HG02884 (cell line): Measurements from ENCODE around the gene AGAP2.
"Not testable (repeated sequence)": the region's sequence is repeated elsewhere in the genome, so short reads cannot be mapped to it uniquely, and the experiment has no call there.

Source experiments
- ATAC-seq: cut with Tn5 transposase; IDR thresholded peaks from one replicate; pipeline ENCODE4 v1.9.1; 2021; ENCODE audit warnings: mild to moderate bottlenecking, moderate library complexity; ENCODE audit not compliant: unreplicated experiment

The AGAP2 gene

DNA sequence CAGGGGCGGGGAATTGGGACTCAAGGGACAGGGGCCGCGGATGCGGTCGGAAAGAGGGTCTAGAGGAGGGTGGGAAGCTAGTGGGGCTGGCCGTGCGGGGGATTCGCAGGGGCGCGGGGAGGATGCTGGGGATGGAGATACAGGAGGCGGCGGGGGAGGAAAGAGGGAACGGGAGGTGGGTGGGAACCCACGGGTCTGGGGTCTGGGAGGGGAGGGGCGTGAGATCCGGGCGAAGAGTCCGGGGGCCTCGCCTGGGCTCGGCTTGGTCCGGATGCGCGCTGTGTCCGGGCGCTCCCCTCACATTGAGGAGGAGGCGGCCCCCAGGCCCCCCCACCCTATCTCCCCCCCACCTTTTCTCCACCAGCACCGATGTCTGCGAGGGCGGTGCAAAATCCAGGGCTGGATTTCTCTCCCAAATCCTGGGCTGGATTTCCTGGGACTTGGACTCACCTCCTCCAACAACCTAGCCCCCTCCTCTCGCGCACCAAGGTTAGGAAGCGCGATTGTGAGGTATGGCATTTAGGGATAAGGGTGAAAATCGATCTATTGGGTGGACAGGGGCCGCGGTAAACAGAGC, at the start of gene AGAP2:
AGAP2 (minus strand) TSS at position 82 of the 577 bp plus-strand sequence. CDS start 496 bp downstream, outside the sequence.
- ATAC-seq, result no peak

DNA sequence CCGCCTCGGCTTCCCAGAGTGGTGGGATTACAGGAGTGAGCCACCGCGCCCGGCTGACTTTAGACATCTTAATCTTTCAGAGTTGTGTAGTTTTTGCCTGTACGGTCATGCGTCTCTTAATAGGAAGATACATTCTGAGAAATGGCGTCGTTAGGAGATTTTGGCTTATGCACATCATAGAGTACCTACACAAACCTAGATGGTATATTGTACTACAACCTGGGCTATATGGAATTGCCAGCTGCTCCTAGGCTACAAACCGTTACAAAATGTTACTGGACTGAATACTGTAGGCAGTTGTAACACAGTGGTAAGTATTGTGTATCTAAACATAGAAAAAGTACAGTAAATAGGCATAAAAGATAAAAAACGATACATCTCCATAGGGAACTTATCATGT, 45.3 kb upstream of the AGAP2 start:
- ATAC-seq, result no peak

DNA sequence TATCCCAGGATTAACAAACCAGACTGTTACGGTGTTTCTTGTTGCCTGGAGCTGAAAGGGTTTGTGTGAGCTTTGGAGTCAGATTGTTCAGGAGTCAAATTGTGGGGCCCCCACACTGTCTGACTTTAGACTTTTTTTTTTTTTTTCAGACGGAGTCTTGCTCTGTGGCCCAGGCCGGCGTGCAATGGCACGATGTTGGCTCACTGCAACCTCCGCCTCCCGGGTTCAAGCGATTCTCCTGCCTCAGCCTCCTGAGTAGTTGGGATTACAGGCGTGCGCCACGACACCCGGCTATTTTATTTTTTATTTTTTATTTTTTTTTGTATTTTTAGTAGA, 44.9 kb upstream of the AGAP2 start:
- ATAC-seq, result no peak

DNA sequence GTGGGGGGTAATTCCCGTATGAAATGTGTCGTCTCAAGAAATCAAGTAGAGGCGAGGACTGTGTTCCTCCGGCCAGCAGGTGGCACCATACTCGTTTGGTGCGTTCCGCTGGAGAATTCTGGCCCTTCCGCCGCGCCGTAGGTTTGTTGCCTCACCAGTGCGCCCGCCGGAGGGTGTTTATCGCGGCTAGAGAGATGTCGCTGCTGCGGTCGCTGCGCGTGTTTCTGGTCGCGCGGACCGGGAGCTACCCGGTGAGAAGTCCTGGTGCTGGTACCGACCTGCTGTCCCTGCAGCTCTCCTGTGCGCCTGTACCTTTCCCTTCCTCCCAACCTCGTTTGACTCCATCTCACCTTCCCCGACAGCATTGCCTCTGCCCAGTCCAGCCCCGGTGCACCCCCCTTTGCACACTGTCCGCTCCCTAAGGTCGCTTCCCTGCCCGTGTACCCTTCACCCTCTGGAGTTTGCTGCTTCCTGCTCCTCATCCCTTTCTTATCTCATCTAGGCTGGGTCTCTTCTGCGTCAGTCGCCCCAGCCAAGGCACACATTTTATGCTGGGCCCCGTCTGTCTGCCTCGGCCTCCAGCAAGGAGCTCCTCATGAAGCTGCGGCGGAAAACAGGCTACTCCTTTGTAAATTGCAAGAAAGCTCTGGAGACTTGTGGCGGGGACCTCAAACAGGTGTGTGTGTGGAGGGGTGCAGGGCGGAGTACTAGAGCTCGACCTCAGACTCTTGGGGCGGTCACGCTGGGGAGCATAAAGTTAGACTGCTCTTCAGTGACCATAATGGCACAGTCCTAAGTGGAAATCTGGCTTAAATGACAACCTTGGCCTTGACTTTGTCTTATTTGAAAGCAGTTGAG, 44.3 kb upstream of the AGAP2 start, which contains the start of gene TSFM:
TSFM (plus strand) TSS at position 180 of the 858 bp plus-strand sequence; CDS start at position 195, 15 bp downstream.
- peak; percentile 91 for ATAC-seq

DNA sequence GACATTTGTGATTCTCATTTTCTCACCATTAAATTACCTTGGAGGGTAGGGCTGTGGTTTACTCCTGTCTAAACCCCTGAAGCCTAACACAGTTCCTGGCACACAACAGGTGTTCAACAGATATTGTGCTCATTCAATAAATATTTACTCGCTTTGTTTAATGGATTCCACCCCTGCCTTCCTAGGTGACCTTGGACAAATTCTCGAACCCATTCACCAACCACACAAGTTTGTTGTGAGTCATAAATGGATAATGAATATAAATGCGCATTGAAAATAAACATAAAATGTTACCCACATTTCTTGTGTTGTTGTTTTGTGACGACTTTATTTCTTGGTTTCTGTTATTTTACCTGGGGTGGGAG, 43.7 kb upstream of the AGAP2 start:
- ATAC-seq, result peak; percentile 20

DNA sequence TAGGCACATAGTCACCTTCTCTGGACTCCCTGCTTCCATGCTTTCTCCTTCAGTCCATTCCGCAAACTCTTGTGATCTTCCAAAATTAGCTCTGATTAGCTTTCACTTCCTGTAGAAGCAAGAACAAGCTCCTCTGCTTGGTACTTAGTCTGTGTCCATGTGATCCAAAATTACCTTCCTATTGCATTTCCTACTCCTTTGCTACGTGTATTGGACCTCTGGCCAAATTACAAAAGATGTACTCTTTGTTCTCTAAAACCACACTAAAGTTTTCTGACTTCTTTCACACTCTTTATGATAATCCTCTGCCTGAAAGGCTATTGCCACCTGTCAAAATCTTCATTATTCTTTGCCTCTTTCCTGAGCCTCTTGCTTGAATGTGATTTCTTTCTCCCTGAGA, 43.3 kb upstream of the AGAP2 start:
- no peak for ATAC-seq

DNA sequence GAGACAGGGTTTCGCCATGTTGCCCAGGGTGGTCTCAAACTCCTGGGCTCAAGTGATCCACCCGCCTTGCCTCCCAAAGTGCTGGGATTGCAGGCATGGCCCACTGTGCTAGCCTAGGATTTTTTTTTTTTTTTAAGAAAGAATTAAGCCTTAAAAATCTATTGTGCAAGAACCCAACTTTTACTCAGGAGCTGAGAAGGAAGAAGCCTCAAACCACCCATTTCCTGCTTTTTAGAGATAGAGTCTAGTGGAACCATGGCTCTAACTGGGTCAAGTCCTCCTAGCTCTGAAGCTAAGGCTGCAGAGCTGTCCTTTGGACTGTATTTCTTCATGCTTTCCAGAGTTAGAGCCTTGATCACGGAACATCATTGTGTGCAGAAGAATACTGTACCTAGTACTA, 42.7 kb upstream of the AGAP2 start:
- ATAC-seq, result no peak

DNA sequence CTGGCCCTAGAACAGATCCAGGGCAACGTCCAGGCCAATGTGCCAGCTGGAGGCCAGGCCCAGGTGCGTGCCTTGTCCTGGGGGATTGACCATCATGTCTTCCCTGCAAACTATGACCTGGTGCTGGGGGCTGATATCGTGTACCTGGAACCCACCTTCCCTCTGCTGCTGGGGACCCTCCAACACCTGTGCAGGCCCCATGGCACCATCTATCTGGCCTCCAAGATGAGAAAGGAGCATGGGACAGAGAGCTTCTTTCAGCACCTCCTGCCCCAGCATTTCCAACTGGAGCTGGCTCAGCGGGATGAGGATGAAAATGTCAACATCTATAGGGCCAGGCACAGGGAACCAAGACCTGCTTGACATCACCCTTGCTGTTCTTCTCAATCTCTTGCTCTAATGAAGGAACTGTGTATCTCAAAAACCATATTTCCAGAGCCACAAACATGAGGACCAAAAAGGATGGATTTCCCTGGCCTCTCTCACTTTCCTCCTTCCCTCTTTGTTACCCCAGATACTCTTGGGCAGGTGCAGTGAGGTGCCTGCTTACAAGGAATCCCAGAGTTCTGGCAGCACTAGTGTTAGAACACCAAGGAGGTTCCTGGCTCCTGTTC, 41.8 kb upstream of the AGAP2 start:
- ATAC-seq, result no peak

DNA sequence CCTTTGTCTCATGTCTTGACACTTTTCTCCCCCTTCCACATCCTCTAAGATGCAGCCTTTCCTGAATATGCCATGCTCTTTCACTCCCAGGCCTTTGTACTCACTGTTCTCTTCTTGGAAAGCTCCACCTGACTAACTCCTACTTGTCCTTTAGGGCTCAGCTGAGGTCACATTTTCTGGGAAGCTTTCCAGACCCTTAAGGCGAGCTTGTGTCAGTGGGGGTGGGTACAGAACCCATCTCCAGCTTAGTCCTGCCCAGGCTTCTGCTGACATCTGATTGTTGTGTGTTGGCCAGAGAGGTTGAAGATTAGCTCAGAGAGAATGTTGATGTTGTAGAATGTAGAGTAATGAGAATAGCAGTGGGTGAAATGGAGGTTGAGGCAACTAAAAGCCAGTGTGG, 41.2 kb upstream of the AGAP2 start:
- ATAC-seq, result no peak

DNA sequence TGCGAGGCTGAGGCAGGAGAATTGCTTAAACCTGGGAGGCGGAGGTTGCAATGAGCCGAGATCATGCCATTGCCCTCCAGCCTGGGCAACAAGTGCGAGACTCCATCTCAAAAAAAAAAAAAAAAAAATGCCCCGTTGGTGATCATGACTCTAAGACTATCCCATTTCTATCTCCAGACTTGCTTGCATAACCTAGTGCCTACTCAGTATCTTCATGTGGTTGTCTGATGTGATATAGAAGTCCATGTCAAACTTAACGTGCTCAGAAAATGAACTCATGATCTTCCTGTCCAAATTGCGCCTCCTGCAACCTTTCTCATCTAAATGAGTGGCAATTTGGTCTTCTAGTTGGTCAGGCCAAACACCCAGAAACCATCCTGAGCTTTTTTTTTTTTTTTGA, 39.4 kb upstream of the AGAP2 start:
- ATAC-seq, result no peak

DNA sequence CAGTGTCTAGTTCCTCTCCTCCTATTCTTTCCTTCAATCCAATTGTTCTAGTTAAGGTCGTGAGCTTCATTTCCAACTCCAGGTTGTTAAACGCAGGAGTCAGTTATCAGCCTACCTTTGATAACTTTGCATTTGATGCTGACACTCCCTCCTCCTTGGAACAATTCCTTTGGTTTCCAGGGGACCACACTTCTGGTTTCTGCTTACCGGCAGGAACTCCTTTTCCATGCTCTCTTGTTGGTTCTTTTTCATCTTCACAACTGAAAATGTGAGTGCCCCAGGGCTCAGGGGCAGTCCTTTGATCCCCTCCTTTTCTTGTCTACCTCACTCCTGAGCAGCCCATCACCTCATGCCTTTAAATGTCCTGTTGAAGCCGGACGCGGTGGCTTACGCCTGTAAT, 38.8 kb upstream of the AGAP2 start:
- no peak for ATAC-seq

DNA sequence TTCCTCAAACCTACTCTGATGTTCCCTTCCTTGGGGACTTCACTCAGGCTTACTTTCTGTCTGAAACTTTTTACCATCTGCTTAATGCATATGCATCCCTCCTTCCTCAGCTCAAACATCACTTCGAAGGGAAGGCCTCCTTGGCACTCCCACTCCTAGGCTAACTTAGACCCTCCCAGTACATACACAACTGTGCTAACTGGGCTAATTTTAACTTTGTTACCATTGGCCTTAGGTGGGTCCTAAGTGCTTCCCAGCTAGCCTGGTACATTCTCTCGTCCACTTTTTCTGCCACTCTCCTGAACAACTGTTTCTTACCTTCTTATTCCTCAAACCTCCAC, 37.7 kb upstream of the AGAP2 start:
- ATAC-seq, result no peak

DNA sequence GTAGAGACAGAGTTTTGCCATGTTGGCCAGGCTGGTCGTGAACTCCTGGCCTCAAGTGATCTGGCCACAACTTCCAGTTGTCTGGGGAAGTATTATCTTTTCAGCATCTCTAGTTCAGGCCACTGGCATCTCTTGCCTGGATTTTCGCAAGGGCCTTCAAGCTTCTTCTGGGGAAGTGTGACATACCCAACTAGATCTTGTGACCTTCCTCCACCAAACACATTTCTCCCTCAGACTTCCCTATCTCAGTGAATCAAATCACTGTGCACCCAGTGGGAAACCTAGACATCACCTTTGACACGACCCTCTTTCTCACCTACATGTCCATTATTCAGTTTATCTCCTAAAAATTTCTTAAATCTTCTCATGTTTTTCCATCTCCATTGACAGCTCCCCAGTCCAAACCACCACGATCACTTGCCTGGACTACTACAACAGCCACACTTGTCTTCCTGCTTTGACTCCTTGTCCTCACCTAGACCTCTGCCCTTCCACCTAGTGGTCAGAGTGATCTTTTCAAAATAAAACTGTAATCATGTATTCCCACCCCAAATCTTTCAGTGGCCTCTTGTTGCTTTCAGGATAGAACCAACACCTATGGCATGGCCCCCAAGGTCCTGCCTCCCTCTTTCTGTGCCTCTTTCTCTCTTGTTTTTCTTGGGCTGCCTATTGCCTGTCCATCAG, 37.2 kb upstream of the AGAP2 start:
- ATAC-seq, result no peak

DNA sequence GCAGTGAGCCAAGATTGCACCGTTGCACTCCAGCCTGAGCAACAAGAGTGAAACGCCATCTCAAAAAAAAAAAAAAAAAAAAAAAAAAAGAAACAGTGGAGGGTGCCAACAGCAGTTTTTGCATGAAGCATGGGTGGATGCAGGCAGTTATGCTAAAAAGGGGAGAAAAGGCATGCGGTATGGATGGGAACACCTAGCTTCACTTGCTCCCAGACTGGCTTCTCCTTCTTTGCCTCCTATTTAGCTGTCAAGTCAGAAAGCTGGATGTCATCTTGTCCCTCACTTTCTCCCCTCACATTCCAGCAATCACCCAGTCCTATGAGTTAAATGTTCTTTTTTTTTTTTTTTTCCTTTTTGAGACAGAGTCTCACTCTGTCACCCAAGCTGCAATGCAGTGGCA, 36.5 kb upstream of the AGAP2 start:
- ATAC-seq, result no peak

DNA sequence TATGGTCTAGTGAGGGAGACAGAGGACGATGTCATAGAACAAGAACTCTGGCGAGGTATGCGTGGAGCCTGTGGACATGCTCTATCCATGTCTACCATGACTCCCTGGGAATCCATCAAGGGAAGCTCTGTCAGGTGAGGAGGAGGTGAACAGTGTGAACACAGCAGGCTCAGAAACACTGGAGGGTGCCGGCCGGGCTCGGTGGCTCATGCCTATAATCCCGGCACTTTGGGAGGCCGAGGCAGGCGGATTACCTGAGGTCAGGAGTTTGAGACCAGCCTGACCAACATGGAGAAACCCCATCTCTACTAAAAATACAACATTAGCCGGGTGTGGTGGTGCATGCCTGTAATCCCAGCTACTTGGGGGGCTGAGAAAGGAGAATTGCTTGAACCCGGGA, 36.1 kb upstream of the AGAP2 start:
- ATAC-seq, result not testable (repeated sequence)

DNA sequence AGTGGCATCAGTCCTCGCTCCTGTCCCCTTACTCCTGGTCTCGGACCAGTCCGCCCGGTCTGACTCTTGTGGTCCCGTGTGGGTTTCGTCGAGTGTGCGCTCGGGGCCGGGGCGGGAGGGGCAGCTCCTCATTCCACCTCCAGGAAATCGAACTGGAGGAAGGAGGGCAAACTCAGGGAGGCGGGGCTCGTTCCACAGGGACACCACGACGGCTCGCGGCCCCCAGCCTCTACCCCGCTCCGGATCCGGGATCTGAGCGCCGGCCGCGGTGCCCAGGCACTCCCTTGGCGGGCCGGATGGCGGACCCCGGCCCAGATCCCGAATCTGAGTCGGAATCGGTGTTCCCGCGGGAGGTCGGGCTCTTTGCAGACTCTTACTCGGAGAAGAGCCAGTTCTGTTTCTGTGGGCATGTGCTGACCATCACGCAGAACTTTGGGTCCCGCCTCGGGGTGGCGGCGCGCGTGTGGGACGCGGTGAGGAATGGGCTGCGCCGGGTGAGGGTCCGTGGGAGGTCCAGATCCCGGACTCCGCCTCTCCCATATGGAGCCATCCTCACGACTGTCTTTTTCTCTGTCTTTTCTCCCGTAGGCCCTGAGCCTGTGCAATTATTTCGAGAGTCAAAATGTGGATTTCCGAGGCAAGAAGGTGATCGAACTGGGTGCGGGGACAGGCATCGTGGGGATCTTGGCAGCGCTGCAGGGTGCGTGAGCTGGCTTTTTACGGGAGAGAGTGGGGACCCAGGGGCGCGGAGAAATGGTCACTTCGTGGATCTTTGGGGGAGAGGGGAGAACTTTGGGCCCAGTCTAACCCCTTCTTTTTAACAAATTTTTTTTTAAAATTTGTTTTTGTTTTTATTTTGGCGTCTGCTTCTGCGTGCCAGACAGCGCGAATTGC, 34.1 kb upstream of the AGAP2 start, which contains the start of gene EEF1AKMT3:
EEF1AKMT3 (plus strand) TSS at position 186 of the 894 bp plus-strand sequence; CDS start at position 297, 111 bp downstream.
- ATAC-seq, result peak; percentile 8

DNA sequence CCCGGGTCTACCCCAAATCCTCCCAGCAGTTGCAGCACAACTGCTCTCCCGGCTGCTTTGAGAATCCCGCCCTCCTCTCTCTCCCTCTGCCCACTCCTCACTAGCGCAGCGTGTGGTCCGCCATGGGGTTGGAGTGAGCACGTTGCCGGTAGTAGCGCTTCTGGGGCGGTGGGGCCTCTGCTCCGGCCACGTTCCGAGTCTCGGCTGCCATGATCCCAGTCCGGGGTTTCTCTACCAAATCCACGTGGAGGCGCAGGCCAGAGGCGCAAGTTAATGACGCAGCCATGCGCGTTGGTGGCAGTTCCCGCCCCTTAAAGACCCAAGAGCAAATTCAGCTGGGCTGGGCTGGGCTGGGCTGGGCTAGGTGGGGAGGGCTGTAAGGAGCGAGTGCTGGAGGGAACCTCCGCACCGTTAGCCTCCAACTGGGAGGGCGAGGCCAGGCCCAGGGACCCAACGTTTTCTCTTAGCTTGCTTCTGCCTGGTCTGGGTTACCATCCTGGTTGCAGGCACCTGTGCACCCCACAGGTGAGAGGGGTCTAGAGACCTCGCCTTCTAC, 33.4 kb upstream of the AGAP2 start, which contains the start of gene METTL1:
METTL1 (minus strand) TSS at position 233 of the 556 bp plus-strand sequence; CDS start at position 211, 22 bp downstream.
- peak; percentile 70 for ATAC-seq

DNA sequence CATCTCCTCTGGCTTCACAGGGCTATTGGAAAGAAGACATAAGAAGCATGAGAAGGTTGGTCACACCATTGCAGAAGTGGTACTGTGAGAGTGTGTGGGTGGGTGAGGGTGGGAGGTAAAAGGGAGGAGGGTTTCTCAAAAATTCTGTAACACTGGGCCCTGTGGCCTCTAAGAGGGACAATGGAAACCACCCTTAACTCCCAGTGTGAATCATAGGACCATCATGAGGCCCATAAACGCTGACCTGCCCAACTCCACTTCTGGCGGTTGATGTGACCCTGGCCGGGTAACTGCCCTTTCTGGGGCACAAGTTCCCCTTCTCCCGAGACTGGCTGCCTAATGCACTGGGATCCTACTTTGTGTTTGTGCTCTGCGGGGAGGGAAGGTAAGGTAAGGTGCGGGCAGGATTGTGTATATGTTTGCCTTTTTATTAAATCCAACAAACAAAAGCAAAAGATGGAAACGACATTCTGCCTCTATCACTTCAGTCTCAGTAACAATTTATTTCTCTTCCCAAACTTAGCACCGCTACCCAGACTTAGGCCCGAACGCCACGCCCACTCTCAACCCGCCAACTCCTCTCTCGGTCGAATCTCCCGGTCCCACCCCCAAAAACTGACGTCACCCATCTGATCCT, 32.8 kb upstream of the AGAP2 start:
- ATAC-seq, result peak; percentile 75

DNA sequence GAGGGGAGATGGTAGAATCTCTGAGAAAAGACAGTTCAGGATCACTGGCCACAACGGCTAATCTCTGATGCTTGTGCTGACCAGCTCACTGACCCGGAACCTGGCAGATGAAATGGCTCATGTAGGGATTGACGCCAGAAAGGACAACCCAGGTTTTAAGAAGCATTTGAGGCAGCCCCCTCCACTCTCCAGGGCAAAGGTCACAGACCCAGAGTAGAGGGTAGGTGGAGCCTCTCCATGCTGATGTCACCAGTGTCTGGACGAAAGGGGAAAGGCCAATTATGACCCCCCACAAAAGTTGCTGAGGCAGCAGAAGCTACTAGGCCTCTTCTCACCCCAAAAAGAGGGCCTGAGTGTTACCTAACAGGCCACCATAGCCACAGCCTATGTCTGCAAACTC, 32.2 kb upstream of the AGAP2 start:
- no peak for ATAC-seq

DNA sequence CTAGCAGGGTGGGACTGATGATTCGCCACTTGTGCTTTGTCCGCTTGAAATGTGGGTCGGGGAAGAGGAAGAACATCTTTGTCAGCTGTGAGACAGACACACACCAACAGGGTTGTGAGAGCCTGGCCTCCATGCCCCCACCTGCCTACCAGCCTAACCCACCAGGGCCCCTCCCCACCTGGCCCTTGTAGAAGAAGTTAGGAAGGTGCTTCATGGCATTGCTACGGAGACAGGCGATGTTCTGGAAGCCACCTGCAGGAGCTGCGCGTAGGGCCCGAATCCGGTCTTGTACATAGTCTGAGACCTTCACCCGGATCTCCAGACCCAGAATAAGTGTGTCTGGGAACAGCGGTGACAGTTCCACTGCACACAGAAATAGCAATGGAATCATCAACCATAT, 31.1 kb upstream of the AGAP2 start:
- ATAC-seq, result no peak
